ENCODE results near the gene KCNG2. TPM values are rescaled to one million over a fixed set of nuclear protein-coding genes. Genes with fewer than 3 reads are reported as not detected.

Gene KCNG2
- total and polyA plus RNA-seq, 9 of the 15 experiments (the other 6 are each of a cell fraction or from before 2014, with no cell fraction given), result not detected

- no peaks in the 10 kb centered on the region for H3K79me2 ChIP-seq (ENCODE audit: control insufficient read depth, insufficient read depth, low read length)
- no peak for FAIRE-seq
- WGBS (ENCODE audit: insufficient coverage, low coverage, missing lambda C conversion rate), result 94% methylated on average over 9 of the region's 16 CpGs
- TF ChIP-seq RHOXF2B (CRISPR knock-in tag; conservative IDR thresholded peaks at IDR 0.05) (no peak), TGIF2 (CRISPR knock-in tag; IDR thresholded peaks at IDR 0.05) (no peak), SMAD2 (IDR thresholded peaks at IDR 0.05; ENCODE audit: low read depth, low read length) (no peak), THAP7 (CRISPR knock-in tag; IDR thresholded peaks at IDR 0.05) (no peak), CREM (IDR thresholded peaks at IDR 0.05; ENCODE audit: low read depth) (no peak), ZBTB5 (IDR thresholded peaks at IDR 0.05) (no peak), GATAD2B (IDR thresholded peaks at IDR 0.05; ENCODE audit: borderline replicate concordance) (no peak), HCFC1 (IDR thresholded peaks at IDR 0.05; ENCODE audit: low read depth, low read length) (no peak), MGA (IDR thresholded peaks at IDR 0.05) (no peak)
These were observed 143.9 kb downstream of the KCNG2 start for GRCh38 chr18:79941473-79942119.

More at GRCh38 chr18:79941473-79942119, 143.9 kb downstream of the KCNG2 start:
- Histone ChIP-seq H3K4me1 (replicated peaks in 1 of 2; ENCODE audit: control insufficient read depth in 2 of 2, insufficient read depth in 2 of 2, low read length in 2 of 2) (peaks cover 6 to 37% of the 10 kb centered on the region in 2 experiments; a peak in 4 of 5 replicates), H2AFZ (ENCODE audit: low read depth, low read length) (no peak overlapping the region), H3K36me3 (ENCODE audit: control insufficient read depth, insufficient read depth, low read length) (peaks cover 4% of the 10 kb centered on the region), H4K20me1 (replicated peaks; ENCODE audit: control insufficient read depth, insufficient read depth, low read length) (peaks cover 16% of the 10 kb centered on the region), H3K4me3 (no peak overlapping the region), H3K27ac (ENCODE audit: extremely low read depth, low read depth, low read length) (no peak overlapping the region), H3K9me1 (ENCODE audit: control insufficient read depth, insufficient read depth, low read length) (no peaks in the 10 kb centered on the region), H3K9ac (ENCODE audit: insufficient read depth in 1 of 2, low read depth in 2 of 2, low read length in 2 of 2) (no peak overlapping the region), H3K9me3 (replicated peaks; ENCODE audit: control insufficient read depth, insufficient read depth, low read depth, low read length) (no peaks in the 10 kb centered on the region), H3K27me3 (ENCODE audit: control insufficient read depth in 2 of 2, insufficient read depth in 2 of 2, low read length in 2 of 2) (no peaks in the 10 kb centered on the region), H3K4me2 (ENCODE audit: insufficient read depth, low read length) (no peak overlapping the region)
- intact Hi-C loops (cut with micrococcal nuclease) (no loop called here), in situ Hi-C loops (cut with MboI) (no loop called here)
- no TSS peak for BruUV-seq (replicated peaks)
- CTCF ChIA-PET (ENCODE audit: low intra/inter-chr PET ratio), result no interaction called here
- no peak for ATAC-seq
- POLR2A ChIA-PET, result no interaction called here
- no peak for DNase-seq (ENCODE audit: extremely low read depth in 1 of 4, low spot score in 3 of 4)

Measured in K562 (cell line).